HG03103 (cell line): ENCODE measurements around the gene KLHDC7A.
"Not testable (repeated sequence)": the region's sequence is repeated elsewhere in the genome, so short reads cannot be mapped to it uniquely, and the experiment has no call there.

Source experiments
- ATAC-seq: cut with Tn5 transposase; IDR thresholded peaks from one replicate; pipeline ENCODE4 v1.9.1; 2021; ENCODE audit warnings: low read depth; ENCODE audit not compliant: unreplicated experiment

Gene KLHDC7A

GRCh38 chr1:18480315-18481189, at the start of gene KLHDC7A:
KLHDC7A (plus strand) TSS chr1:18480930; CDS start chr1:18480982, 52 bp downstream.
- no peak for ATAC-seq

DNA sequence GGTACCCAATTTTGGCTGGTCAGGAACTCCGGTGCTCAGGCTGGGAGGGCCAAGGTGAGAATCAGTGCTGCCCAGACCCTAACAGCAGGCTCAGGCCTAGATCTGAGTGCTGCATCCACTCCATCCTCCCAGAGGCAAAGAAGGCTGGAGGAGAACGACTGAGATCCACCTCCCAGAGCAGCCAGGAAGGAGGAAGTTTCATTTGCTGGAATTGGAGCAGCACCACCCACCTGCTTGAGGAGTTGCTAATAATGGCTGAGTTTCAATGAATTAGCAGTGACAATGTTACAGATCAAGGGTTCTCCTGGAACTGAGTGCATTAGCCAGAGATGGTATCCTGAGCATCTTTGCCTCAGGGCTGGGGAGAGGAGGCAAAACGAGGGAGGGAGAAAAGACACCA, 46.7 kb upstream of the KLHDC7A start:
- ATAC-seq: no peak

GRCh38 chr1:18440385-18441226, 40.1 kb upstream of the KLHDC7A start:
- no peak for ATAC-seq

- no peak for ATAC-seq
These were observed 36.9 kb upstream of the KLHDC7A start for GRCh38 chr1:18443587-18444520.

DNA sequence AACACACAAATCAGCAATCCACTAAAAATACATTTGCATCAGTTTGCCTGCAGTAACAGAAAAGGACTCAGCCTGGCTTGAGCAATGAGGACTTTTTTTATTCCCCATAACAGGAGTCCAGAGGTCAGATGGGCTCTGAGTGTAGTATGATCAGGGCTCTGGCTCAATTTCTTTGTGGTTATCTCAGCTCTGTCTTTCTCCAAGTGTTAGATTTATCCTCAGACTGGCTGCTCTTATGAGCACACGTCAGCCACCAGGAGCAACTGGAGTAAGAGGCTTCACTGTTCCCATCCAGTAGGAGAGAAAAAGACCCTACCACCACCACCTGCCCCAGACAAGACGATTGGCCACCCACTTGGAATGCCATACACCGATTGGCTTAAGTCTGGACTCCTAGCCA, 36.2 kb upstream of the KLHDC7A start:
- no peak for ATAC-seq

- no peak for ATAC-seq
These were observed 34.0 kb upstream of the KLHDC7A start for GRCh38 chr1:18446751-18447150.

GRCh38 chr1:18447509-18448220, 33.1 kb upstream of the KLHDC7A start:
- ATAC-seq: no peak

DNA sequence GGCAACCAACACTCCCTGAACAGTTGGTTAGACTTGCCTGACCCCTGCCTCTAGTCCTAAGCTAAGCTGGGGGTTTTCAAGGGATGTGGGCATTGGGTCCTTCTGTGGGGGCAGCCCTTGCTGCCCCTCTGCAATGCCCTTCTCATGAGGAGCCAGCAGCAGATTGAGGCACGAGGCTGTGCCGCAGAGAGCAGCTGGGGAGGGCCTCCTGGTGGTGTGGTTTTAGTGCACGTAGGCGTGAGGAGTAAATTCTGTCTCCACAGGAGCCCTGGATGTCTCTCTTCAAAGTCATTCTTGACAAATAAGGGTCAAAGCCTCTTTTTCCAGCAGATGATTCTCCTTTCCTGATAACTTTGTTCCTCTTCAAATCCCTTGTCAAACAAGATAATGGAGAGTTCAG, 31.8 kb upstream of the KLHDC7A start:
- no peak for ATAC-seq

GRCh38 chr1:18452550-18452949, 28.2 kb upstream of the KLHDC7A start:
- no peak for ATAC-seq

- ATAC-seq: no peak
These were observed 22.3 kb upstream of the KLHDC7A start for GRCh38 chr1:18458133-18459092.

DNA sequence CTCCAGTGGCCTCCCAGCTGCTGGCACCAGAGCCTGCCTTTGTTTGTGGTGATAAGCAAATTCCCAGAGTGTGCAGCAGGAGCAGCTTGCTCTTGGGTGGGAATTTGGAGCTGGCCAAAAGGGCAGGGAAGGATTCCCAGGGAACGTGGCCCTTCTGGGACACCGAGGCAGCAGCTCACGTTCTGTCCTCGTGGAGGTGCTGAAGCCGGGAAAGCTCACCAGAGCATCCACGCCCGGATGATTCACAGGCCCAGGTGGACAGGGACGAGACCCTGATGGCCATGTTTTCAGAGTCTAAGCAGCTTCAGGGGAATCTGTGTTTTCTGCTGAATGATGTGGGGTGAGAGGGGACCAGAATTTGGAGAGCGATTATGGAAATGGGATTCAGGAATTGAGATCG, 19.1 kb upstream of the KLHDC7A start:
- ATAC-seq: no peak

DNA sequence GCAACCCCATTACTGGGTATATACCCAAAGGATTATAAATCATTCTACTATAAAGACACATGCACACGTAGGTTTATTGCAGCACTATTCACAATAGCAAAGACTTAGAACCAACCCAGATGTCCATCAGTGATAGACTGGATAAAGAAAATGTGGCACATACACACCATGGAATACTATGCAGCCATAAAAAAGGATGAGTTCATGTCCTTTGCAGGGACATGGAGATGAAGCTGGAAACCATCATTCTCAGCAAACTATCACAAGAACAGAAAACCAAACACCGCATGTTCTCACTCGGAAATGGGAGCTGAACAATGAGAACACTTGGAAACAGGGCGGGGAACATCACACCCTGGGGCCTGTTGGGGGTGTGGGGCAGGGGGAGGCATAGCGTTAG, 18.2 kb upstream of the KLHDC7A start:
- ATAC-seq: not testable (repeated sequence)

DNA sequence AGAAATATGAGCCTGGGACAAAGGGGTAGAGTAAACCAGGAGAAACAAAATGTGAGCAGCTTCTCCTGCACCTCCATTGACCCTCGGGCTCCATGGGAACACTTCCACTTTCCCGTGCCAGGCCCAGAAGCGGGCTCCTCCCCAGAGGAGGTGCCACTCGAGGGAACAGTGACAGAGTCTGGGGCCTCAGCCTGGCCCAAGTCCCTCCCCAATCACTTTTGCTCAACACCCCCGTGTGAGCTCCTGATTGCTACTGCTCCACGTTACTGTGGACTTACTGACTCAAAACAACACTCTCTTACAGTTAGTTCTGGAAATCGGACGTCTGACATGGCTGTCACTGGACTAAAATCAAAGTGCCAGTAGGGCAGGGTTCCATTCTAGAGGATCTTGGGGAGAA, 17.7 kb upstream of the KLHDC7A start:
- ATAC-seq: no peak

DNA sequence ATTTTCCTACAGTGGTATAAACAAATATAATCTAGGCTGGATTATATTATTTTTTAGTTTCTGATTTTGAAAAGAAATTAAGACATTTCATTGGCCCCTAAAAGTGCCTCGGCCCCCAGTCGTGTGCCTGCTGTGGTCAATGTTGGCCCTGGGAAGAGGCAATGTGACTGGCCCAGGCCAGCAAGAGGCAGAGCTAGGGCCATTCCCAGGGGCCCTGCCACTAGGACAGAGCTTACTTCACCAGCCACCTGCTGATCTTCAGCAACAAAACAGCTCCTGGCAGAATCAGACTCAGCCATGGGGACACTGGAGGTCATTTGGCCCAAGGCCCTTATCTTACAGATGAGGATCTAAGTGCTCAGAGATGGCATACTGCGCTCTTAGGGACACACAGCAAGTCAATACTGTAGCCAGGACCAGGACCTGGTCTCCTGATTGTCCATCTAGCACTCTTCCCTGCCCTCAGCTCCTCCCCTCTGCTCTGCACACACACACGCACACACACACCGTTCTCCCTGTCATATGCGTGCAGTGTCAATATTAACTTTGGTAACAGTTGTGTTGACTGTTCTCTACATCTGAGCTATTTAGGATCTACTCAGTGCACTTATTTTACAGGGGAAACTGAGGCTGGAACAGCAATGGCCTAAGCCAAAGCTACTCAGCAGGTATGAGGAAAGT, 16.6 kb upstream of the KLHDC7A start:
- ATAC-seq: no peak

DNA sequence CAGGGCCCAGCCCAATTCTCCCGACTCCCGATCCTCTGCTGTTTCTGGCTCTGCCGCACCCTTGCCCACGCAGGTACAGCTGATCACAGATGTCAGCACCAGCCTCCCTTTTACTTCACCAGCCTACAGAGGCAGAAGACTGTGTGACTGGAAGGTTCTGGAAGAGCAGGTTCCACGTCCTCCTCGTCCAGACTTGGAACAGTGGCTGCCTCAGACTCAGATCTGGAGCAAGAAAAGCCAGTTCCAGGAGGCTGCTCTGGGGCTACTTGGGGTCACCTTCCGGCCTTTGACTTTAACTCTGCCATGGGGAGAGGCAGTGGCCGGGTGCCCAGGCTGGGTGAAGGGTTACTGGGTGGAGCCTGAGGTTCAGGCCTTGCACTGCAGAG, 16.1 kb upstream of the KLHDC7A start:
- ATAC-seq: no peak

DNA sequence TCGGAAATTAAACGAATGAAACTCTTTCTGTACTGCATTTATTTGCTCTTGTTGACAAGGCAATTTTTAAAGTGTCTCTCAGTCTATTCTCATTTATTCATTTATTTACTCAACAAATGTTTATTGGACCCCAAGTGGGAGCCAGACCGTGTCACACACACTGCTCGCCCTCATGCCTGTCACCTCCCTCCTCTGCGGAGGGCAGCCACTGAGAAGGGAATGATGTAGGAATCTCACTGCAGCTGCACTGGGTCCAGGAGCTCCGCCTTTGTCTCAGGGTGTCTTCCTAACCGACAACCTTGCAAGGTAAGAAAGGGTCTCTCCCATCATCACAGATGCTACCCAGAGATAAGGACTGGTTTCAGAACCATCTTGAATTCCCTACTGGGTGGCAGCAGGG, 14.1 kb upstream of the KLHDC7A start:
- no peak for ATAC-seq

DNA sequence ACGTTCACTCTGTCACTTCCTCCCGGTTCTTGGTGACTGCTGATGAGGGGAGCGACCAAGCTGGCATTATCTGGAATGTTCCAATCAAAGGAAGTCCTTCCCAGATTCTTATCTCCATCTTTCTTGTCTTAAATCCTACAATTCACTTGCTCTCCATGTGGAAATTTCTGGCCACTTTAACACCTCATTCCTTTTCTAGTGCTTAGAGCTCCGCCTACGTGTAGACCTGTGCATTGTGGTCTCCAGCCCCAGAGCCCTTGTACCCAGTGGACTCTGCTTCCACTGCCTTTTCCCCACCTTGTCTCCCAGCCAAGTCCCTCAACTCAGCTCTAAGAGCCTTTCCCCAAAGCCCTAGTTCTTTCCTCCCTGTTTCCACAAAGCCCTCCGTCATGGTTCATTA, 12.2 kb upstream of the KLHDC7A start:
- no peak for ATAC-seq

- ATAC-seq: no peak
These were observed 11.2 kb upstream of the KLHDC7A start for GRCh38 chr1:18469514-18469913.
